Measurements from ENCODE around the gene SCTR. TPM values are rescaled to one million over a fixed set of nuclear protein-coding genes. Genes with fewer than 3 reads are reported as not detected.

Gene SCTR
- total and polyA plus RNA-seq, 7 experiments from 2014 or later, result not detected

DNA sequence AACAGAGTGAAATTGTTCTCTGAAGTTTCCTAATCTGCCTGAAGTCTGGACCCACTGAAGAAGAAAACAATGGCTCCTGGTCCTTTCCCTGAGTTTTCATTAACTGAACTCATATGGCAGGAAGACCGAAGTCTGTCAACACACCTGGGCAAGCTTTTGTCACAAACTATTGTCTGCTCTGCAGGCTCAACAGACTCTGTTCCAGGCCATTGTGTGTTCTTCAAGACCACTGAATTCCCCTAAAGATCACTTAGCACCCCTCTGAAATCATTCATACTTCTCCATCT lies 99.2 kb downstream of the SCTR start:
- Mint-ChIP-seq H3K27ac (no peak overlapping the region), H3K4me3 (no peak overlapping the region), H3K4me1 (no peaks in the 10 kb centered on the region), H3K9me3 (peaks cover 0 to 9% (median 4%) of the 10 kb centered on the region in 11 donors), H3K27me3 (peaks cover 50 to 68% (median 59%) of the 10 kb centered on the region in 5 donors), H3K36me3 (peaks cover 0 to 6% (median 0%) of the 10 kb centered on the region in 5 donors)
- Histone ChIP-seq H3K27me3 (ENCODE audit: control insufficient read depth in 2 of 2, insufficient read depth in 2 of 2, low read length in 2 of 2) (peaks cover 0 to 5% of the 10 kb centered on the region in 2 donors), H3K4me1 (ENCODE audit: control insufficient read depth in 2 of 2, insufficient read depth in 2 of 2, low read length in 2 of 2) (no peaks in the 10 kb centered on the region), H3K4me3 (ENCODE audit: low read length) (no peak overlapping the region), H3K9me3 (ENCODE audit: control insufficient read depth in 2 of 3, low read length in 3 of 3) (no peaks in the 10 kb centered on the region), H3K27ac (ENCODE audit: low read depth, low read length) (no peak overlapping the region), H3K36me3 (ENCODE audit: control insufficient read depth in 2 of 3, insufficient read depth in 3 of 3, low read length in 3 of 3) (no peaks in the 10 kb centered on the region)
- CTCF ChIA-PET, result no interaction called here
- intact Hi-C loops (cut with micrococcal nuclease), result no loop called here
- POLR2A ChIA-PET, result no interaction called here
- ATAC-seq (no peak), DNase-seq (no peak)

DNA sequence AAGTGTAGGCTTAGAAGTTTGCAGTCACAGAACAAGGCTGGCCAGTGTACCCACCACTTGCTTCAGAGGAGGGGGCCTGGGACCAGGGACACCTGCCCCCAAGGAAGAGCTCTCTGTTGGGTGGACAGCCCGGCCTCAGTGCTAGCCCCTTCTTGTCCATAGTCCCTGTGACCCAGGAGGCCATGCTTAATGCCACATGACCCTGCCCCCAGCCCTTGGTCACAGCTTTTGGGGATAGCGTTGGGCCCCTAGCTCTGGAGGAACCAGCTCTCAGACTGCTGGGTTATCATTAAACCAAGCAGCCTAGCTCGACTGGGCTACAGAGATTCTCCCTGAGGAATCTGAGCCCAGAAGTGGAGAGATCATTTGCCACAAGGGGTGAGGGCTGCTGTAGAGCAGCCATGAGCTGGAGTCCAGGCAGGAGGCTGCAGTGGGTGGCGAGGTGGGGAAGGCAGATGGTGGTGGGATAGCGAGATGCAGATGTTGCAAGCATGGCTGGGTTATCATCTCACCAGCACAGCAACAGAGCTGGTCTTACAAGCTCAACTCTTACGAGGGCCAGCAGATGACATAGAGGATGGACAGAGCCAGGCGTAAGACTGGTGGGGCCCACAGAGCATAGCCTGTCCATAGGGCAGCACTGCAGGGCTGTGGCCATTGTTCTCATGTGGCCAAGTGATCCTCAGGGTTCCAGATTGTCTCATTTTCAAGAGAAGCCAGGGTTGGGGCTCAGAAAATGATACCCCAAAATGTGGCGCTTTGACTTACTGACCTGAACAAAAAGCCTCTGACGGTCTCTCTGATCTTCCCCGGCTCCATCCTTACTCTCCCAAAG lies 99.8 kb downstream of the SCTR start:
- no peak overlapping the region for H3K27ac Mint-ChIP-seq
- Histone ChIP-seq H3K27ac (ENCODE audit: low read depth, low read length) (no peak overlapping the region), H3K9me3 (ENCODE audit: control insufficient read depth in 2 of 3, low read length in 3 of 3) (no peaks in the 10 kb centered on the region), H3K27me3 (ENCODE audit: control insufficient read depth in 2 of 2, insufficient read depth in 2 of 2, low read length in 2 of 2) (peaks cover 0 to 5% of the 10 kb centered on the region in 2 donors), H3K4me3 (ENCODE audit: low read length) (no peak overlapping the region), H3K4me1 (ENCODE audit: control insufficient read depth in 2 of 2, insufficient read depth in 2 of 2, low read length in 2 of 2) (no peaks in the 10 kb centered on the region), H3K36me3 (ENCODE audit: control insufficient read depth in 2 of 3, insufficient read depth in 3 of 3, low read length in 3 of 3) (no peaks in the 10 kb centered on the region)
- H3K9me3 Mint-ChIP-seq, result peaks cover 0 to 9% (median 4%) of the 10 kb centered on the region in 11 donors
- no peak for ATAC-seq
- H3K36me3 Mint-ChIP-seq, result peaks cover 0 to 6% (median 0%) of the 10 kb centered on the region in 5 donors
- CTCF ChIA-PET, result no interaction called here
- DNase-seq, result no peak
- POLR2A ChIA-PET, result no interaction called here
- H3K4me1 Mint-ChIP-seq, result no peaks in the 10 kb centered on the region
- intact Hi-C loops (cut with micrococcal nuclease), result no loop called here
- no peak overlapping the region for H3K4me3 Mint-ChIP-seq
- H3K27me3 Mint-ChIP-seq, result peaks cover 49 to 67% (median 60%) of the 10 kb centered on the region in 5 donors

DNA sequence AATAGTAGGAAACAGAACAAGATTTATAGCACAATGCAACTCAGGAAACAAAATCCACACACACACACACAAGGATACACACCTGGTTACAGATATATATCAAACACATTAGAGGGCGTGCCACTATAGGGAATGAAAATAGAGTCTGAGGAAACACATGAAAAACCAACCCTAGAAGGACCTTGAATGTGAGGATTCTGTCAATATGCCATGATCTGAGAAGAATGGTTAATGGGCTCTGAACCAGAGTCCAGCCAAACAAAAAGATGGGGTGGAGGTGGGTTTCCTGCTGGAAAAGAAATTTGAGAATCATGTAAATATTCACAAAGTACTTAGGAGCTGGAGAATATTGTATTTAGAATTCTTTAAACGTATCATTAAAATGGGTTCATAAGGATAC lies 100.5 kb downstream of the SCTR start:
- peaks cover 0 to 9% (median 4%) of the 10 kb centered on the region in 11 donors for H3K9me3 Mint-ChIP-seq
- CTCF ChIA-PET, result no interaction called here

DNA sequence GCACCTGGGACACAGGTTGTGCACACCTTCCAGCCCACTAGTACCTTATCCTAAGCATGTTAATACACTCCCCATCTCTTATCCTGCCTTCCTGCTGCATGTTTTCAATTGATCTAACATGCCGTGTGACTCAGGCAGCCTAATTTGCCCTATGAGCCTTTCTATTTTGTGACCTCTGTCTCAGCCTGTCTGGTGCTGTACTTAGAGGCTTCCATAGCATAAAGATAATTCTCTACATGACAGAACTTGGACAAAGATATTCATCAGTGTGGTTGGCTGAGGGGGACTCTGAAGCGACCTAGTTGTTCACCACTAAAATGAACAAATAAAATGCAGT lies 101.2 kb downstream of the SCTR start:
- Mint-ChIP-seq H3K4me3 (no peak overlapping the region), H3K36me3 (peaks cover 0 to 6% (median 0%) of the 10 kb centered on the region in 5 donors), H3K27ac (peak overlapping the region in 1 of 9 donors; percentile 51), H3K27me3 (peaks cover 41 to 57% (median 52%) of the 10 kb centered on the region in 5 donors), H3K9me3 (peaks cover 0 to 9% (median 4%) of the 10 kb centered on the region in 11 donors), H3K4me1 (peaks cover 0 to 2% (median 0%) of the 10 kb centered on the region in 7 donors)
- intact Hi-C loops (cut with micrococcal nuclease), result no loop called here
- Histone ChIP-seq H3K27ac (ENCODE audit: low read depth, low read length) (no peak overlapping the region), H3K9me3 (ENCODE audit: control insufficient read depth in 2 of 3, low read length in 3 of 3) (no peaks in the 10 kb centered on the region), H3K27me3 (ENCODE audit: control insufficient read depth in 2 of 2, insufficient read depth in 2 of 2, low read length in 2 of 2) (peaks cover 0 to under 1% of the 10 kb centered on the region in 2 donors), H3K36me3 (ENCODE audit: control insufficient read depth in 2 of 3, insufficient read depth in 3 of 3, low read length in 3 of 3) (no peaks in the 10 kb centered on the region), H3K4me1 (ENCODE audit: control insufficient read depth in 2 of 2, insufficient read depth in 2 of 2, low read length in 2 of 2) (no peaks in the 10 kb centered on the region), H3K4me3 (ENCODE audit: low read length) (no peak overlapping the region)
- DNase-seq, result no peak
- no peak for ATAC-seq
- CTCF ChIA-PET, result no interaction called here
- POLR2A ChIA-PET, result no interaction called here

More for the DNA sequence above, 100.5 kb downstream of the SCTR start:
- DNase-seq (no peak), ATAC-seq (no peak)
- no peaks in the 10 kb centered on the region for H3K9me3 ChIP-seq (ENCODE audit: control insufficient read depth in 2 of 3, low read length in 3 of 3)
- no peaks in the 10 kb centered on the region for H3K4me1 ChIP-seq (ENCODE audit: control insufficient read depth in 2 of 2, insufficient read depth in 2 of 2, low read length in 2 of 2)
- POLR2A ChIA-PET, result no interaction called here
- peaks cover 42 to 61% (median 59%) of the 10 kb centered on the region in 5 donors for H3K27me3 Mint-ChIP-seq
- no peaks in the 10 kb centered on the region for H3K36me3 ChIP-seq (ENCODE audit: control insufficient read depth in 2 of 3, insufficient read depth in 3 of 3, low read length in 3 of 3)
- H3K36me3 Mint-ChIP-seq, result peaks cover 0 to 6% (median 0%) of the 10 kb centered on the region in 5 donors
- no peak overlapping the region for H3K27ac Mint-ChIP-seq
- H3K4me1 Mint-ChIP-seq, result peaks cover 0 to 2% (median 0%) of the 10 kb centered on the region in 7 donors
- no peak overlapping the region for H3K4me3 Mint-ChIP-seq
- peaks cover 0 to 5% of the 10 kb centered on the region in 2 donors for H3K27me3 ChIP-seq (ENCODE audit: control insufficient read depth in 2 of 2, insufficient read depth in 2 of 2, low read length in 2 of 2)
- H3K27ac ChIP-seq (ENCODE audit: low read depth, low read length), result no peak overlapping the region
- intact Hi-C loops (cut with micrococcal nuclease), result no loop called here
- no peak overlapping the region for H3K4me3 ChIP-seq (ENCODE audit: low read length)

DNA sequence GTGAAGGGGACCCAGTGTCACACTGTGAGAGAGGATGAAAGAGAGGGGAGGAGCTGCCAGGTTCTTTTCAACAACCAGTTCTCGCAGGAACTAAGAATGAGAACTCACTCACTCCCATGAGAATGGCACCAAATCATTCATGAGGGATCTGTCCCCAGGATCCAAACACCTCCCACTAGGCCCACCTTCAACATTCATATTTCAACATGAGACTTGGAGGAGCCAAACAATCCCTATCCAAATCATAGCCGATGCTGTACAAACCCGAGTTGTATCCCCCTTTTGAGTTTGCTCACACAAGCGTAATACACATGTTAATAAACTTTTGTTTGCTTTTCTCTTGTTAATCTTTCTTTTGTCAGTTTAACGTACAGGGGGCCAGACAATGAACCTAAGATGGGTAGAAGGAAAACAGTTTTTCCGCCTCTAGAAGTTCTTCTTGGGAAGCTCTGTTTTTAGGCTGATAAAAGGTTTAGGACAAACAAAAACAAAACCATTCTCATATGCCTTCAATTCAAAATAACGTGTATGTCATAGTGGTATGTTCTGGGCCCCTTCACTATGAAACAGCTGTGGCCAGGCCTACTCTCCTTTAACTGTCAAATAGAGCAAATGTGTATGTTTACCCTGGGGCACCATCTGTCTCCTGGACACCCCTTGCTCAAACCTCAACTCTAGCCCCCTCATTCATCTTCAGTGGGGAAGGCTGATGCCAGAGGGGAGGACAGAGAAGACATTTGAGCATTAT lies 101.7 kb downstream of the SCTR start:
- Histone ChIP-seq H3K27ac (ENCODE audit: low read depth, low read length) (no peak overlapping the region), H3K36me3 (ENCODE audit: control insufficient read depth in 2 of 3, insufficient read depth in 3 of 3, low read length in 3 of 3) (no peaks in the 10 kb centered on the region), H3K4me1 (ENCODE audit: control insufficient read depth in 2 of 2, insufficient read depth in 2 of 2, low read length in 2 of 2) (no peaks in the 10 kb centered on the region), H3K27me3 (ENCODE audit: control insufficient read depth in 2 of 2, insufficient read depth in 2 of 2, low read length in 2 of 2) (no peaks in the 10 kb centered on the region), H3K4me3 (ENCODE audit: low read length) (no peak overlapping the region), H3K9me3 (ENCODE audit: control insufficient read depth in 2 of 3, low read length in 3 of 3) (no peaks in the 10 kb centered on the region)
- intact Hi-C loops (cut with micrococcal nuclease), result no loop called here
- Mint-ChIP-seq H3K4me3 (no peak overlapping the region), H3K9me3 (peaks cover 0 to 9% (median 4%) of the 10 kb centered on the region in 11 donors), H3K36me3 (peaks cover 0 to 6% (median 0%) of the 10 kb centered on the region in 5 donors), H3K27ac (no peak overlapping the region), H3K4me1 (peaks cover 0 to 2% (median 0%) of the 10 kb centered on the region in 7 donors), H3K27me3 (peaks cover 37 to 54% (median 46%) of the 10 kb centered on the region in 5 donors)
- POLR2A ChIA-PET, result no interaction called here
- no peak for DNase-seq
- CTCF ChIA-PET, result no interaction called here
- ATAC-seq, result no peak

DNA sequence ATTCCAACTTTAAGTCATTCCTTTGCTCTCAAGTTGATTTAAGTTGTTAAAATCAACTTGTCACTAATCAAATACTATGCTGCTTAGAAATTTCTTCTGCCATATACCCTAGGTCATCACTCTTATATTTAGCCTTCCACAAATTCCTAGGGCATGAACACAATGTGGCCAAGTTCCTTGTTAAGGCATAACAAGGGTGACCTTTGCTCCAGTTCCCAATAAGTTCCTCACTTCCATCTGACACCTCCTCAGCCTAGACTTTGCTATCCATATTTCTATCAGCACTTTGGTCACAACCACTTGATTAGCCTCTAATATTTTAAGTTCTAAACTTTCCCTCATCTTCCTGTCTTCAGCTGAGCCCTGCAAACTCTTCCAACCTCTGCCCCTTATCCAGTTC lies 102.5 kb downstream of the SCTR start:
- H3K36me3 Mint-ChIP-seq, result peaks cover 0 to 6% (median 0%) of the 10 kb centered on the region in 5 donors
- ATAC-seq, result no peak
- H3K9me3 ChIP-seq (ENCODE audit: control insufficient read depth in 2 of 3, low read length in 3 of 3), result no peaks in the 10 kb centered on the region
- peaks cover 31 to 48% (median 39%) of the 10 kb centered on the region in 5 donors for H3K27me3 Mint-ChIP-seq
- intact Hi-C loops (cut with micrococcal nuclease), result no loop called here
- peaks cover 0 to 2% (median 0%) of the 10 kb centered on the region in 7 donors for H3K4me1 Mint-ChIP-seq
- no peak overlapping the region for H3K4me3 Mint-ChIP-seq
- no peaks in the 10 kb centered on the region for H3K27me3 ChIP-seq (ENCODE audit: control insufficient read depth in 2 of 2, insufficient read depth in 2 of 2, low read length in 2 of 2)
- H3K4me3 ChIP-seq (ENCODE audit: low read length), result no peak overlapping the region
- no peak overlapping the region for H3K27ac ChIP-seq (ENCODE audit: low read depth, low read length)
- H3K36me3 ChIP-seq (ENCODE audit: control insufficient read depth in 2 of 3, insufficient read depth in 3 of 3, low read length in 3 of 3), result no peaks in the 10 kb centered on the region
- no peaks in the 10 kb centered on the region for H3K4me1 ChIP-seq (ENCODE audit: control insufficient read depth in 2 of 2, insufficient read depth in 2 of 2, low read length in 2 of 2)
- DNase-seq, result no peak
- H3K27ac Mint-ChIP-seq, result no peak overlapping the region
- CTCF ChIA-PET, result no interaction called here
- POLR2A ChIA-PET, result no interaction called here
- peaks cover 0 to 9% (median 4%) of the 10 kb centered on the region in 11 donors for H3K9me3 Mint-ChIP-seq

All from naive thymus-derived CD4-positive, alpha-beta T cell (primary cell).